Epithelial cell of esophagus (primary cell): ENCODE measurements around the gene CCDC169.
A peak's percentile ranks its signal among the peaks of the same experiment; 100 is the strongest.

Source experiments
- DNase-seq: peaks from one replicate; pipeline ENCODE4 v3.0.0; 2010; ENCODE audit warnings: low read depth
- H3K4me3 ChIP-seq: 2 replicates; pipeline ENCODE4 v1.5.1; 2011; ENCODE audit warnings: mild to moderate bottlenecking, low read length, control low read depth
- CTCF ChIP-seq: IDR thresholded peaks from 2 replicates; pipeline ENCODE4 v1.5.1; 2011; ENCODE audit warnings: low read depth, mild to moderate bottlenecking, low read length, control low read depth, inconsistent platforms; ENCODE audit not compliant: insufficient read depth; ENCODE audit errors: missing control alignments

CCDC169 gene

GRCh38 chr13:36242761-36243160 is 54.9 kb downstream of the CCDC169 start:
- TF ChIP-seq CTCF = no peak
- DNase-seq = peak; percentile 10

GRCh38 chr13:36231236-36231635 is 66.4 kb downstream of the CCDC169 start:
- TF ChIP-seq CTCF = no peak
- H3K4me3 ChIP-seq = no peak overlapping the region
- DNase-seq = no peak

More at GRCh38 chr13:36242761-36243160, 54.9 kb downstream of the CCDC169 start:
- H3K4me3 ChIP-seq = no peak overlapping the region

GRCh38 chr13:36224730-36225129 is 72.9 kb downstream of the CCDC169 start:
- TF ChIP-seq CTCF = no peak
- no peak for DNase-seq
- H3K4me3 ChIP-seq = no peak overlapping the region

- no peak for DNase-seq
- no peak overlapping the region for H3K4me3 ChIP-seq
- no peak for TF ChIP-seq CTCF
Observed at GRCh38 chr13:36219883-36220282, 77.7 kb downstream of the CCDC169 start.

- no peak overlapping the region for H3K4me3 ChIP-seq
- DNase-seq = no peak
- TF ChIP-seq CTCF = no peak
Observed at GRCh38 chr13:36217456-36217855, 80.2 kb downstream of the CCDC169 start.

- no peak within 1 kb of the TSS for H3K4me3 ChIP-seq
- no peak for TF ChIP-seq CTCF
- no peak for DNase-seq
Observed at GRCh38 chr13:36214163-36214921, 83.3 kb downstream of the CCDC169 start, which contains the start of gene SOHLH2. SOHLH2 (minus strand) TSS chr13:36214556; CDS start chr13:36214526, 30 bp downstream.

- no peak overlapping the region for H3K4me3 ChIP-seq
- DNase-seq = no peak
- TF ChIP-seq CTCF = no peak
Observed at GRCh38 chr13:36212789-36213188, 84.8 kb downstream of the CCDC169 start.
